Hepatocyte (in vitro differentiated cells): ENCODE measurements around the gene PHYKPL.

Source experiments
- EZH2 ChIP-seq: fragments of 200-600 bp; sonication (generic); IDR thresholded peaks from 2 replicates; pipeline ENCODE4 v1.6.1; 2016; ENCODE audit warnings: antibody characterized with exemption, mild to moderate bottlenecking, borderline replicate concordance
- EZH2phosphoT487 ChIP-seq: fragments of 200-600 bp; sonication (generic); IDR thresholded peaks from one replicate; pipeline ENCODE4 v1.6.1; 2018; ENCODE audit warnings: antibody characterized with exemption, mild to moderate bottlenecking, low read depth, moderate library complexity; ENCODE audit not compliant: unreplicated experiment, severe bottlenecking
- TF ChIP-seq, protein P1 (sequence below): fragments of 200-600 bp; sonication (generic); IDR thresholded peaks from 2 replicates; pipeline ENCODE4 v1.5.1; 2016; ENCODE audit warnings: antibody characterized with exemption, mild to moderate bottlenecking; ENCODE audit not compliant: poor library complexity

DNA sequence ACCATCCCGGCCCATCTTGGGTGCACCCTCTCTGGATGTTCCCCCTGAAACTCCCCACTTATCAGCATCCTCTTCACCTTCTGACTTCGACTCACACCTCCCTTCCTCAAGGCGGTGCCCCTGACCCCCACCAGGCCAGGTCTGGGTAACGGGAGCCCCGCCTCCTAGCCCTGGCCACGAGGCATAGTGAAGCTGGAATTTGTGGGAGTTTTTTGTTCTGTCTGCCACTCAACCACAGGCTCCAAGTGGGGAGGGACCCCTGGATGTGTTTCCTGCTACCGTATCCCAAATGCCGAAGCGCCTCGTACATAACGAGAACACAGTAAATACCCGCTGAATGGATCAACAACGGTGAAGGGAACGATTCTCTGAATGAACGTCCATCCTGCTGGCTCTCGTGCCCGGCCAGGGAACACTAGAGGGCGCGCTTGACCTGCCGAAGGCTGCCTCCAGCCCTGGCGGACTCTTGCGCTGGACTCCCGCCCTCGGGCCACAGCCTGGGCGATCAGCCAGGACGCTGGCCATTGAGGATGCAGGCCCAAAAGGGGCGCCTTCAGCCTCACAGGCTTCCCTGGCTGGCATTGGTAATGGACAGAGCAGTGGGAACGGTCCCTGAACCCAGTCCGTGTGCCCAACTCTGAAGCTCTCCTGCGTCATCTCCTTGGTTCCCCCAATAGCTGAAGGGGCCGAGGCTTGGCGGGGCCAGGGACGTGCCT lies 47.3 kb upstream of the PHYKPL start:
- TF ChIP-seq, protein P1, sequence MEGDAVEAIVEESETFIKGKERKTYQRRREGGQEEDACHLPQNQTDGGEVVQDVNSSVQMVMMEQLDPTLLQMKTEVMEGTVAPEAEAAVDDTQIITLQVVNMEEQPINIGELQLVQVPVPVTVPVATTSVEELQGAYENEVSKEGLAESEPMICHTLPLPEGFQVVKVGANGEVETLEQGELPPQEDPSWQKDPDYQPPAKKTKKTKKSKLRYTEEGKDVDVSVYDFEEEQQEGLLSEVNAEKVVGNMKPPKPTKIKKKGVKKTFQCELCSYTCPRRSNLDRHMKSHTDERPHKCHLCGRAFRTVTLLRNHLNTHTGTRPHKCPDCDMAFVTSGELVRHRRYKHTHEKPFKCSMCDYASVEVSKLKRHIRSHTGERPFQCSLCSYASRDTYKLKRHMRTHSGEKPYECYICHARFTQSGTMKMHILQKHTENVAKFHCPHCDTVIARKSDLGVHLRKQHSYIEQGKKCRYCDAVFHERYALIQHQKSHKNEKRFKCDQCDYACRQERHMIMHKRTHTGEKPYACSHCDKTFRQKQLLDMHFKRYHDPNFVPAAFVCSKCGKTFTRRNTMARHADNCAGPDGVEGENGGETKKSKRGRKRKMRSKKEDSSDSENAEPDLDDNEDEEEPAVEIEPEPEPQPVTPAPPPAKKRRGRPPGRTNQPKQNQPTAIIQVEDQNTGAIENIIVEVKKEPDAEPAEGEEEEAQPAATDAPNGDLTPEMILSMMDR, result peak; percentile 95
- TF ChIP-seq EZH2 (no peak), EZH2phosphoT487 (no peak)
